HG03575 (cell line): ENCODE measurements around the gene BPIFB4.

Experiments used
- ATAC-seq: cut with Tn5 transposase; IDR thresholded peaks from one replicate; pipeline ENCODE4 v1.9.1; 2021; ENCODE audit not compliant: unreplicated experiment, insufficient number of reproducible peaks, low FRiP score; ENCODE audit errors: extremely low read depth

BPIFB4 gene

GRCh38 chr20:33059136-33059535 lies 20.3 kb upstream of the BPIFB4 start:
- ATAC-seq, result no peak

DNA sequence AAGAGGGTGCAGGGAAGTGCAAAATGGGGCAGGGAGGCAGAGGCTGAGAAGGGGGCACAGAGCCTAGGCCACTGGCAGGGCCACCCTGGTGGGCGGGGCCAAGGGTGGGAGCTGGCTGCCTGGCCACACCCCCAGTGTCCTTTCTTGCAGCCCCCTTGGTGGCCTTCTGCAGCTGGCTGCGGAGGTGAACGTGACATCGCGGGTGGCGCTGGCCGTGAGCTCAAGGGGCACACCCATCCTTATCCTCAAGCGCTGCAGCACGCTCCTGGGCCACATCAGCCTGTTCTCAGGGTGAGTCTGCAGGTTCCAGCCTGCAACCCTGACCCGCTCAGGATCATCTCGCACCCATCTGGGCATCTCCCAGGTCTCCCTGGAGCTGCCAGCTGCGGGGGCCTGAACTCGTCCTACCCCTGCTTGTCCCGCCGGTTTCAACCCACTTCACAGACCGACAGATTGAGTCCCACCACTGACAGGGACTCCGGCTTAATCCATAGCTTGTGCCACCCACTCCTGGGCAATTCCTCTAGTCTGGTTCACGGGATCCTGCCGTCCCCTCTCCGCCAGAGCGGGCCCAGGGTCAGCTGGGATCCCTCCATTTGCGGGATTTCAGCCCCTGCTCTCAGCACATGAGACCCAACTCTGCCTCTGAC lies 19.6 kb upstream of the BPIFB4 start:
- no peak for ATAC-seq

GRCh38 chr20:33061658-33062028 lies 17.8 kb upstream of the BPIFB4 start:
- no peak for ATAC-seq

- ATAC-seq, result no peak
These were observed 17.2 kb upstream of the BPIFB4 start for GRCh38 chr20:33062105-33062824.

DNA sequence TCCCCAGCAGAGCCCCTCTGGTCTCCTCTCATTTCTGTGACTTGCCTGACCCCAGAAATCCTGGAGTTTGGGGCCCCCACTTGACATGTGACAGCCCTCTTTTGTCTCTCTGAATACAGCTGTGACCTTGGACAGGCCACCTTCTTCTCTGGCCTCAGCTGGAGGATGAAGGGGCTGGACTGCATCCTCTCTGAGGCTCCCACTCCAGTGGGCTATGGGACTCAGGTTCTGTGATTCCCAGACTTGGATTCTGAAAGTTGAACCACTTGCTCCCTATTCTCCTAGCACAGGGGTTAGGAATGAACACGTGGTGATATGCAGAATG lies 16.7 kb upstream of the BPIFB4 start:
- ATAC-seq, result no peak

DNA sequence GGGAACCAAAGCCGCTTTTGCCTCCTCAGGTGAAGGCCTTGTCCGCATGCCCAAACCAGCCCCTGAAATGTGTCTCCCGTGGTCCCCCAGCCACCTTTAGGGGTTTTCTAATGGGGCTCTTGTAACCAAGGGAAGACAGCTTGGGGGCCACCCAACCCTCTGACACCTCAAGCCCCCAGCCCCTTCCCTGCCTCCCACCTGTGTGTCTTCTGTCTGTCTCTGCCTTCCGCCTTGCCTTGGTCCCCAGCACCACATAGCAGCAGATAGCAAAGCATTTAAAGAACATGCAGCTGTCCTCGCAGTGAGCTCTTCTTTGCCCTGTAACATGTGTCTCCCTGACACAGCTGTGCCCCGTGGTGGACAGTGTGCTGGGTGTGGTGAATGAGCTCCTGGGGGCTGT lies 16.2 kb upstream of the BPIFB4 start:
- no peak for ATAC-seq

- ATAC-seq, result no peak
These were observed 14.7 kb upstream of the BPIFB4 start for GRCh38 chr20:33064572-33065287.

DNA sequence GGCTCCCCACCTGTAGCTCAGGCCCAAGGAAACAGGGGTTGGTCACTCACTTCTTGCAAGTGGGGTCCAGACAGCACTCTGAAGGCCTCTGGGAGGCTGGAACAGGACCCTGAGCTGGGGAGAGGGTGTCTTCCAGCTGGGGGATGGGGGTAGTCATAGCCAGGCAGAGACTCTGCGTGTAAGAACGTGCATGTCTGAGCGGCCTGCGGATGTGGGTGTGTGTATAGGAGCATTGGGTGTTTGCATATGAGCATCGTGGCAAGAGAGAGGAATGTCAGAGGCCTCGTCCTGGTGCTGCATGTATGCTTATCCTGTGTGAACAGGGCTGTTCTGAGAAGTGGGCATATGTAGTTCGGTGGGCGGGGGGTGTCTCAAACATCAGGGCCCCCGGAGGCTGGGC lies 13.7 kb upstream of the BPIFB4 start:
- ATAC-seq, result no peak

GRCh38 chr20:33067806-33068205 lies 11.6 kb upstream of the BPIFB4 start:
- no peak for ATAC-seq

- no peak for ATAC-seq
These were observed 11.0 kb upstream of the BPIFB4 start for GRCh38 chr20:33068251-33068939.

GRCh38 chr20:33069673-33070072 lies 9.8 kb upstream of the BPIFB4 start:
- ATAC-seq, result no peak

DNA sequence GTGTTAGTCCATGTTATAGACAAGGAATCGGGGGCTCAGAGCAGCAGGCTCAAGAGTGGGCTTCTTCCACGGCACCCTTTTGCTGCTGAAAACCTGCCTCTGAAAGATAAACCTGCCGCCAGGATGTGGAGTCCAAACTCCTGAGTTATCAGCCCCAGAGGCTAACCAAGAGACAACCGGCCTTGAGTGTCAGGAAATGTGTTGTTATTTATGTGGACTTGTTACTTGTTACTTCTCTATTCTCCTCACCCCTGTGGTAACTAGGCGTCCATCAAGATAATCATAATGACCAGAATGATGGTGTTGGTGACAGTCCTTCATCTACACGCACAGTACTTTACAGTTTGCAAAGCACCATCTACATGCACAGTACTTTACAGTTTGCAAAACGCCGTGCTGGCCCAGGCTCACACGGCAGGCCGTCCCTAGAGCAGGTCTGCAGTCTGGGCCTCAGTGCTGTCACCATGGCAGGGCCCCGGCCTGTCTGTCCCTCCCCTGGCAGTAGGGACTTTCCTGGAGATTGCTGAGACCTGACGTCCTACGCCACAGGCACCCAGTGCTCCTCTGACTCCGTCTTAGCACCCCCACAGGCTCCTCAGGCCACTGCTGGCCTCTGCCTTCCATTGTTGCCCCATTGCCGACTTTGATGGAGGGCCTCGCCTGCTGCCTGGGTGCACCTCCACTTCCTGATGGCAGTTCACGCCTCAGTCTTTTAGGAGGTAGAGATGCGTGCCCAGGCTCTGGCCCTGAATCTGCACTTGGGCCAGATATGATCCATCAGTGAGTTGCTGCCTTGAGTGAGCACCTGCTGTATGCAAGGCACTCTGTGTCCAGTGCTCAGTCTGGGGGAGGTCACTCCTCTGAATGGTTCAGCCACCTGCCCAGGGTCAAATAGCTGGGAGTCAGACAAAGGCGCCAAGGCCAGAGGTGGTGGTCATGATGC lies 9.1 kb upstream of the BPIFB4 start:
- ATAC-seq, result no peak

DNA sequence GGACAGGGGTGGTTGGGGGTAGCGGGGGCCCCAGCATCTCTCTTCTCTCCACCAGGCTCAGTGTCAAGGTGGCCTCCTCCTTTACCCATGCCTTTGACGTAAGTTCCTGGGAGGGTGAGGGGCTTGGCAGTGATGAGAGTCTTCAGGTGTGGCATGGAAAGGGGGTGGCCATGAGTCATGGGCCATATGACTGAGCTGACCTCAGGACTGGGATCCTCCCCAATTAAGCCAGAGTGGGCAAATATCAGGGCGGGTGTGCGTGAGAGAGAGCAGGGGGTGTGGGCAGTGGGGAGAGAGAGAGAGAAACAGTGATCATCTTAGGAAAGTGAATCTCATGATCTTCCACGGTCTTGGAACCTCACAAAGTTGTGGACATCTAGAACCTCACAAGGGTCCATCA lies 8.2 kb upstream of the BPIFB4 start:
- no peak for ATAC-seq

- ATAC-seq, result no peak
These were observed 7.1 kb upstream of the BPIFB4 start for GRCh38 chr20:33072362-33072761.

DNA sequence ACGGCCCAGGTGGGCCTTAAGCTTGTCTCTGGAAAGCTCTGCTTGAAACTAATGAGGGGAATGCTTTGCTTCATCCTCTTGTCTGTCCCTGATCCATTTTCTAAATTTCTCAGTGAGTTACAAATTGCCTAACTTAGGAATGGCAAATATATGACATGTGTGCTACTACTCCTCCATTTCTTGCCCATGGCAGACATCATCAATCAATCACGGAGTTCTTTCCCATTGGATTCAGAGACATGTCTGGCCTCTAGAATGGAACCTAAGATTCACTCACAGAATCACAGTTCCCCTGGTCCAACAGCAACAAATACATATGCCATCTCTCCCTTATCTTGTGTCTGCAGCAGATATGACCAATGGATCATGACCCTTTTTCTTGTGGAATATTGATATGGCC lies 6.6 kb upstream of the BPIFB4 start:
- no peak for ATAC-seq

- no peak for ATAC-seq
These were observed 4.8 kb upstream of the BPIFB4 start for GRCh38 chr20:33074675-33075074.

DNA sequence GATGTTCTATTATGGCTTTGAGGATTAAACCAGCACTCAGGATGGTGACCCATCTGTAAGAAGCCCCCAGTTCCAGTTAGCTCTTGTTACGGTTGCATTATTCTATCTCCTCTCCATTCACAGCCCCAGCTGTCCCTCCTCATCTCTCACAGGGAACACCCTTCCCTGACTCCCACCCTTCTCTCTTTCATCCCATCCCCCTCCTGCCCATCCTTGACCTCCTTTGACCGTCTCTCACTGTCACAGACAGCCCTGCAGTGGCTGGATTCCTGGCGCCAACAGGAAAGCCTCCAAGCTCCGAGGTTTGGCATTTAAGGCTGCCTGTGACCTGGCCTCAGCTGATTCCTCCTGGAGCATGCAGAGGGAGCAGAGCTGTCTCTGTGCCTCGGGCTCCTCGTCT lies 4.2 kb upstream of the BPIFB4 start:
- no peak for ATAC-seq

DNA sequence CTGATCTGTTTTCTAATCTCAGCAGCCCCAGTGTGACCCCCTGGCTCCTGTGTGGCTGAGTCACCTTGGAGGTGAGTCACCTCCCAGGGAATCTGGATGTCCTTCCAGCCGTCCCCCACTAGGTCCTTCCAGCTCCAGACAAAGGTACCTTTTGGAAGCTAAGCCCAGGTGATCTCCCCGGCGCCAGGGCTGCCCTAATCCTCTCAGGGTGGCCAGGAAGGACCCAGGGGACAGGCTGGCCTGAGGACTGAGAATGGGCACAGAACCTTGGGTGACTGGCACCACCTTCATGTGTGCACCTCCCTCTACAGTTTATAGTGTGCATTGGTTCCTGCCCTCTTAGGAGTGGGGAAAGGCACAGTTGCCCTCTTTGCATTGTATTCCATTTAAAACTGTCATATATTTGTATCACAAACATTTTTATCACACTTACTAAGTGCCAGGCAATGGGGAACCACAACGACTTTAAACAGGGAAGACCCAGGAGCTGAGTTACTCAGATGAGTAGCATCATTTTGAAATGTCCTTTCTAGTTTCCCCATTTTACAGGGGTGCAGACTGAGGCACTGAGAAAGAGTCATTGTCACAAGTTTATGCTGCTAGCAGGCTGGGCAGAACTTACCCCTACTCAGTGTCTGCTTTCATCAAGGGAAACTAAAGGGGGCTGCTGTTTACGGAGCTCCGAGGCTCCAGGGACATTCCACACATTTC lies 2.6 kb upstream of the BPIFB4 start:
- no peak for ATAC-seq
